Thyroid gland (tissue), 4 donors: ENCODE data around the gene COX19.

Experiments
- POLR2A ChIP-seq, 2 donors: fragments of 450-650 bp; IDR thresholded peaks; one replicate each; pipeline ENCODE4 v1.6.1; 2017; ENCODE audit warnings: antibody characterized with exemption in 2 of 2, mild to moderate bottlenecking in 2 of 2, moderate library complexity in 1 of 2
- TF ChIP-seq, protein P1 (sequence below), 6 experiments: fragments of 200-600 bp in 3 of 6; fragments of 450-650 bp in 3 of 6; sonication (generic) in 3 of 6; IDR thresholded peaks; one replicate each; pipeline ENCODE4 v1.5.1; 2016 to 2019; ENCODE audit warnings: antibody characterized with exemption in 6 of 6, mild to moderate bottlenecking in 2 of 6, inconsistent platforms in 1 of 6, moderate library complexity in 1 of 6

DNA sequence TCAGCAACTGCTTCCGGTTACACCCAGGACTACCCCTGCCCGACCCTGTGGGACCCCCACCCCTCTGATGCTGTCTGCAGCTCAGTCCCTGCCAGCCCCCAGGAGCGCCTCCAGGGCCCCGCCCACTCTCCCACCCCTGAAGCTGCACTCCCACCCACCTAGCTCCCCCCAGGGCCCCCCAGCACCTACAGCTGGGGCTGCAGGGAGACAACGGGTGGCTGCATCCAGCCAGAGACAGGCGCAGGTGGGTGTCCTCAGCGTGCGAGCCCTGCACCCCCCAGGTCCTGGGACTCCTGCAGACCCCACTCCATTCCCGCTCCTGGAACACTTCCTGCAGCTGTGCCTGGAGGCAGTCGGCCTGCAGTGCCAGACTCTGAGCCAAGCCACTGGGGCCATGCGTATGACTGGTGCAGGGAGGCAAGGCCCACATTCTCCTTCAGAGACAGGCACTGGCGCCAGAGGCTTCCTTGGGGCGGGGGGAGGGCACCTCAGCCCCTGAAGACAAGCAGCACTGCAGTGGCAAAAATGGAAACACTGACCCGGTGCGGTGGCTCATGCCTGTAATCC, 13.7 kb upstream of the COX19 start:
- TF ChIP-seq, protein P1, sequence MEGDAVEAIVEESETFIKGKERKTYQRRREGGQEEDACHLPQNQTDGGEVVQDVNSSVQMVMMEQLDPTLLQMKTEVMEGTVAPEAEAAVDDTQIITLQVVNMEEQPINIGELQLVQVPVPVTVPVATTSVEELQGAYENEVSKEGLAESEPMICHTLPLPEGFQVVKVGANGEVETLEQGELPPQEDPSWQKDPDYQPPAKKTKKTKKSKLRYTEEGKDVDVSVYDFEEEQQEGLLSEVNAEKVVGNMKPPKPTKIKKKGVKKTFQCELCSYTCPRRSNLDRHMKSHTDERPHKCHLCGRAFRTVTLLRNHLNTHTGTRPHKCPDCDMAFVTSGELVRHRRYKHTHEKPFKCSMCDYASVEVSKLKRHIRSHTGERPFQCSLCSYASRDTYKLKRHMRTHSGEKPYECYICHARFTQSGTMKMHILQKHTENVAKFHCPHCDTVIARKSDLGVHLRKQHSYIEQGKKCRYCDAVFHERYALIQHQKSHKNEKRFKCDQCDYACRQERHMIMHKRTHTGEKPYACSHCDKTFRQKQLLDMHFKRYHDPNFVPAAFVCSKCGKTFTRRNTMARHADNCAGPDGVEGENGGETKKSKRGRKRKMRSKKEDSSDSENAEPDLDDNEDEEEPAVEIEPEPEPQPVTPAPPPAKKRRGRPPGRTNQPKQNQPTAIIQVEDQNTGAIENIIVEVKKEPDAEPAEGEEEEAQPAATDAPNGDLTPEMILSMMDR (IDR thresholded peaks at IDR 0.05), result no peak
- no peak for TF ChIP-seq POLR2A (IDR thresholded peaks at IDR 0.05)
